MM.1S (cell line): ENCODE data around the gene MALRD1.

Source experiments
- CTCF ChIP-seq: fragments of 300-600 bp; sonication (generic); IDR thresholded peaks from 2 replicates; pipeline ENCODE4 v1.5.1; 2016; ENCODE audit warnings: antibody characterized with exemption, low read length, mixed read lengths
- EZH2 ChIP-seq: fragments of 300-600 bp; sonication (generic); optimal IDR thresholded peaks from 2 replicates; pipeline ENCODE3; 2017; ENCODE audit warnings: low read depth, mild to moderate bottlenecking, antibody characterized with exemption, low read length, mixed read lengths

- TF ChIP-seq CTCF, result no peak
- TF ChIP-seq EZH2, result no peak
These were observed 201.9 kb downstream of the MALRD1 start for GRCh38 chr10:19250546-19250945.
